TTC549 (cell line): ENCODE data around the gene USP35.

Experiments used
- FAIRE-seq: peaks from 2 replicates; lab custom pipeline; 2012; peaks lifted over from hg19 to GRCh38; lab: Jason Lieb, UNC

The USP35 gene

DNA sequence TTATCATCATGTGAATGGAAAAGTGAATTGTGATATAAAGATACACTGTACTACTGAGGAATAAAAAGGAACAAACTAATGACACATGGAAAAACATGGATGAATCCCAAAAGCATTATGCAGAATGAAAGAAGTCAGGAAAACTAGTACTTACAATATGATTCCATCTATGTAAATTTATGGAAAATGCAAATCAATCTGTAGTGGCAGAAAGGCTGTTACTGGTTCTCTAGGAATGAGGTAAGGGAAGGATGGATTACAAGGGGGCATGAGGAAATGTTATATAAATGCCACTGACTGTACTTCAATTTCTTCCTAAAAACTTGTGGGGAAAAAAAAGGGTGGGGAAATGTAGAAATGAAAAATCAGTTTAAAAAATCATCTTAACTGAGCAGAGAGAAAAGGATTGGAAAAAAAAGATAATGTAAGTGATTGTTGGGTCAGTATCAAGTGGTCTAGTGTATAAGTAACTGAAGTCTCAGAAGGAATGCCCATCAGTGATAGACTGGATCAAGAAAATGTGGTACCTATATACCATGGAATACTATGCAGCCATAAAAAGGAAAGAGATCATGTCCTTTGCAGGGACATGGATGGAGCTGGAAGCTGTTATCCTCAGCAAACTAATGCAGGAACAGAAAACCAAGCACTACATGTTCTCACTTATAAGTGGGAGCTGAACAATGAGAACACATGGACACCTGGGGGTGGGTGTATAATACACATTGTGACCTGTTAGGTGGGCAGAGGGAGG is 48.8 kb downstream of the USP35 start:
- FAIRE-seq: no peak

DNA sequence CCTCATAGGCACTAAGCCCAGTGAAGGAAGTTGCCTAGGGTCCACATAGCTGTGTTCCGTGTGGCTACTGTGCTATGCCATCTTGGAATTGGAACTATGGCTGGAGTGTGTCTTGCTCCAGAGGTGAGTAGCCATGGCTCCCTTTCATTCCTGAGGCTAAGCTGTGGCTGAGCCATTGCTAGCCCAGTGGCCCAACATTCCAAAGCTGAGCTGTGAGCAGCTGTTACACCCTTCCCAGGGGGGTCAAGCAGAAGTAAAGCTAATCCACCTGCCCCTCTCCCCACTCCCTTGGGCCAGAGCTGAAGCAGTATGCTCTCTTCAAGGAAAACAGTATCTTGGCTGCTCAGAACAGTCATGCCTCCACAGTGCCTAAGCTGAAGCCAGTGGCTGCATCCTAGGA is 51.1 kb downstream of the USP35 start:
- FAIRE-seq: no peak

DNA sequence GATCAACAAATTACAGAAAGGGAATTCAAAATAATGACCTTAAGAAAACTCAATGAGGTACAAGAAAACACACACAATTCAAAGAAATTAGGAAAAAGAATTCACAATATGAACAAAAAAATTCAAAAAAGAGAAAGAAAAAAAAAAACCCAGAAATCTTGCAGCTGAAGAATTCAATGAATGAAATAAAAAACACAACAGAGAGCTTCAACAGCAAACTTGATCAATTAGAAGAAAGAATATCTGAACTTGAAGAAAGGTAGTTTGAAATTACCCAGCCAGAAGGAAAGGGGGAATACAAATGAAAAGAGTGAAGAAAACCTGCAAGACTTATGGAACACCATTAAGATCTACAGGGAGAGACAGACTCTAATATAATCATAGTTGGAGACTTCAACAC is 52.8 kb downstream of the USP35 start:
- no peak for FAIRE-seq

DNA sequence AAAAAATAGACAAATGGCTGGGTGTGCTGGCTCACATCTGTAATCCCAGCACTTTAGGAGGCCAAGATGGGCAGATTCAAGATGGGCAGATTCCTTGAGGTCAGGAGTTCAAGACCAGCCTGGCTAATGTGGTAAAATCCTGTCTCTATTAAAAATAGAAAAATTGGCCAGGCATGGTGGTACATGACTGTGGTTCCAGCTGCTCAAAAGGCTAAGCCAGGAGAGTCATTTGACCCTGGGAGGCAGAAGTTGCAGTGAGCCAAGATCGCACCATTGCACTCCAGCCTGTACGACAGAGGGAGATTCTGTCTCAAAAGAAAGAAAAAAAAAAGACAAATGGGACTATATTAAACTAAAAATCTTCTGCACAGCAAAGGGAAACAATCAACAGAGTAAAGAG is 55.4 kb downstream of the USP35 start:
- no peak for FAIRE-seq

DNA sequence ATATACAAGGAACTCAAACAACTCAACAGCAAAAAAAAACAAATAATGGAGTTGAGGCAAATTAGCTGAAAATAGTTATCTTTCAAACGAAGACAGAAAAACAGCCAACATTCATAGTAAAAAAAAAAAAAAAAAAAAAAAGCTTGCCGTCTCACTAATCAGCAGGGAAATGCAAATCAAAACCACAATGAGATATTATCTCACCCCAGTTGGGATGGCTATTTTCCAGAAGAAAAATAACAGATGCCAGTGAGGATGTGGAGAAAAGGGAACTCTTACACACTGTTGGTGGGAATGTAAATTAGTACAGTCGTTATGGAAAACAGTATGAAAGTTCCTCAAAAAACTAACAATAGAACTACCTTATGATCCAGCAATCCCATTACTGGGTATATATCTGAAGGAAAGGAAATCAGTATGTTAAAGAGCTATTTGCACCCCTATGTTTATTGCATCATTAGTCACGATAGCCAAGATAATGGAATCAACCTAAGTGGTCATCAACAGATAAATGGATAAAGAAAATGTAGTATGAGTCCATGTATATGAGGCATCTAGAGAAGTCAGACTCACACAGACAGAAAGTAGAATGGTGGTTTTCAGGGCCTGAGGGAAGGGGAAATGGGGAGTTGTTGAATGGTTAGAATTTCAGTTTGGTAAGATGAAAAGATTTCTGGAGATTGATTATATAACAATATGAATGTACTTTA is 56.0 kb downstream of the USP35 start:
- FAIRE-seq: no peak

DNA sequence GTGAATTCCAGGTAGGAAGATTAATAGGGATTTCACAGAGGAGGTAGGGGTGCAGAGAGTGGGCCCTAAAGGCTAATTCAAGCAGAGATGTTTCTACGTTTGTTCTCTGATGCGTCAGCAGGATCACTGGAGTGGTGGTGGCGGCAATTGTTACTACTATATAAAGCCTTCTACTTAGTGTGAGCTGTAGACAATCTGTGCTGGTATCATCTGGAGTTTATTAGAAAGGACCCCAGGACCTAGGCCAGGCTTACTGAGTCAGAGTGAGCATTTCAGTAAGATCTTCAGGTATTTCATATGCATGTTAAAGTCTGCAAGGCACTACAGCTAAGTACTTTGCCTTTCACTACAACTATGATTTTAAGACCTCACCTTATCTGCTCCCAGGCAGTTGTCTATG is 59.5 kb downstream of the USP35 start:
- FAIRE-seq: no peak

DNA sequence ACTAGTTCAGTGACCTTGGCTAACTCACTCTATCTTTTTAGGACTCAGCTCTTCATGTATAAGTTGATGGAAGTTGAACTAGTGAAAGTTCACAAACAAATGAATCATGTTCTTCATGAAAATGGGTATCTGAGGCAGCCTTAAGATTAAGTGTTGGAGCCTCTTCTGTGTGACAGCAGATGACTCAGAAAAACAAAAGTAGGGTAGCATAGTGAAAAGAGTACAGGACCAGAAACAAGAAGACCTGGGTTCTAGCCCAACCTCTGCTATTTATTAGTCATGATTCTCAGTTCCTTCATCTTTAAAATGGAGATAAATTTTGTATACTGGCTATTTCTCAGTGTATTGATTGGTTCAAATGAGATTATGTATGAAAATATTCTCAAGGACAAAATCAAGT is 60.2 kb downstream of the USP35 start:
- no peak for FAIRE-seq

DNA sequence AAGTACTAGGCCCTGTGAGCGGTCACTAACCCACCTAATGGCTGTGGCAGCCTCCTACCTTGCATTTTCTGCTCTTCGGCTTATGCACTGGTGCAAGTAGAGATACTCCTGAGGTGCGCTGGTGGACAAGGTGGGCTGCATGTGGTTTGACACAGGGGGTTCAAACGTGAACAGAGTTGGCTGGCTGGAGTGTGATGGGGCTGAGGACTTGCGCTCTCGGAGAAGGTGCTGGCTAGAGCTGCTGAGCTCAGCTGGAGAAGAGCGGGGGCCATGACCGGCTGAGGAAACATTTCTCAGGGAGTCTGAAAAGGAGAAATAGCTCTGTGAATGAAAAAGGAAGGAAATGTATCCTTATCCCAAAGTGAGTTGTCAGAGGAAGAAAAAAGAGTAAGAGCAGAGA is 61.4 kb downstream of the USP35 start:
- FAIRE-seq: no peak

DNA sequence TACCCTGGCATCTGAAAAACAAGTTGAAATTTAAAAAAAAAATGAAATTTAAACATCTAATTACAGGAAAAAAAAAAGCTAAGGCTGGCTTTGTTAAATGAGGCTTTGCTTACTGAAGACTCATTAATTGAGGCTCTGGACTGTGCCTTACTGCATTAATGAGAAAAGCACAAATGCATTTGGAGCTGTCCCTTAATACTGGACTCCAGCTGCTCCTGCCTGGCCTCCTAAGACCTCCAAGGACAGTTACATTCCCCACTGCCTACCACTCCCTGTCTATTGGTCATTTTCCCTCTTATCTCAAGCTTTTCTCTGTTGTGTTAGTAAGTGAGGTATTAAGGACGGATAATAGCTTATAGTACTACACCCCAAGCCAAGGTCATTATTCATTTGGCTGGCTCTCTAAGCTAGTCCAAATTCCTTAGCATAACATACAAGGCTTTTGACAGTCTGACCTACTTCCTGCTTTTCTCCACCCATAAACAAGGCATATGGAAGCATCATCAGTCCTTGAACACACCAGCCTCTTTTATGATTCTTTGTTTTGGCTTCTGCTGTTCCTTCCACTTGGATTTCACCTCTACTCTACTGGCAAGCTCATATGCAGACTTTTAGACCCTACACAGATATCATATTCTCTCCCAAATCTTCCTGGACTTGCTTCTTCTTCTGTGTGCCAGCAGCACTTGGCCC is 62.5 kb downstream of the USP35 start:
- FAIRE-seq: no peak

DNA sequence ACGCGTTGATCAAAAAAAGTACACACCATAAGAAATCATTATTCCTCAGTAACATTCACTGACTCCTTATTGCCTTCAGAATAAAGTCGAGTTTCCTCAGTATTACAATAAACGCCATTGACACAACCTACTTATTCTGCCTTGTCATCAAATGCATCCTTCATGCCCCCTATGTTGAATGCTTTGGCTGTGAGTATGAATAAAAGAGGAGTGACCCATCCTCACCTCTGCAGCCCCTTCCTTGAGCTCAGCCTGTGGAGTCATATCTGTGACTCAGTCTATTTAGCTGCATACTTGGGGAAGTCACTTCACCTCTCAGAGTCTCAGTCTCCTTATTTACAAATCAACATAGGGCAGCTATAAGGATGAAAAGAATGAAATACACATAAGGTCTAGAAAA is 65.1 kb downstream of the USP35 start:
- FAIRE-seq: no peak

DNA sequence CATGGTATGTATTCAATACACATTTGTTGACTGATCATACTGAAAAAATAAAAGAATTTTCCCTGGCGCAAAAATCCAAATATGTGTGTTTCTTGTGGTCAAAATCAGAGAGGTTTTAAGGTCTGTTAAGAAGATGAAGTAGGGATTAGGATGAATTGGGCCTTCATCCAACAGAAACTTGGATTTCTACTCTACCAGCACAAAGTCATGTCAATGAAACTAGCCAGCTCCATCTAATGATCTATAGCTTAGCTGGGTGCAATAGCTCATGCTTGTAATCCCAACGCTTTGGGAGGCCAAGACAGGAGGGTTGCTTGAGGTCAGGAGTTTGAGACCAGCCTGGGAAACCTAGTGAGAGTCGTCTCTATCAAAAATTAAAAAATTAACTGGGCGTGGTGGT is 65.5 kb downstream of the USP35 start:
- no peak for FAIRE-seq

DNA sequence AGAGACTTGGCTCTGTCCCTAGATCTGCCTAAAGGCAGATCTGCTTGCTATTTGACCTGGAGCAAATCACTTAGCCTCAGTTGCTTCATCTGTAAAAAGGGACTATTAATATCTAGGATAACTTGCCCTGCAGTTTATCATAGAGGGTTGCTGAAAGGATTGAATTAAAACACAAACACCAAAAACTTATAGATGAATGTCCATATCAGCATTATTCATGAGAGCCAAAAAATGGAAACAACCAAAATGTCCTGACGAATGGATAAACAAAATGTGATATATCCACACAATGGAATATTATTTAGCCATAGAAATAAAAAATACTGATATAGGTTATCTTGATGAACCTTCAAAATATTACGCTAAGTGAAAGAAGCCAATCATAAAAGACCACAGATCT is 67.2 kb downstream of the USP35 start:
- FAIRE-seq: no peak

DNA sequence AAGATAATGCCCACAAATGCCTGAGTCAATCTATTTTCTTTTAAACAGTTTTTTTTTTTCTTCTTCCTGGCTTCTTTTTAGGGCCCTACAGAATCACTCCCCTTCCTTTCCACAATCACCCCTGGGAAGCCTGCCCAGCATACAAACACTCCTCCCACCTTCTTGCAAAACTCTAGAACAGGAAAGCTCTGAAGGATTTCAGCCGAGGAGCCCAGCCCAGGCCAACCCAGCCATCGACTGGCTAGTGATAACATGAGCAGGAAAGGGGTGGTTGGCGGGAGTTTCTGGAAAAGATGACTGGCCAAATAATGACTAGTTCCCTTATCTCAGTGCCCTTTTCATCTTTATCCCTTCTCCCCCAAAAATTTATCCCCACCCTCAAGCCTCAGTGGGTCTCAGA is 68.2 kb downstream of the USP35 start:
- no peak for FAIRE-seq

DNA sequence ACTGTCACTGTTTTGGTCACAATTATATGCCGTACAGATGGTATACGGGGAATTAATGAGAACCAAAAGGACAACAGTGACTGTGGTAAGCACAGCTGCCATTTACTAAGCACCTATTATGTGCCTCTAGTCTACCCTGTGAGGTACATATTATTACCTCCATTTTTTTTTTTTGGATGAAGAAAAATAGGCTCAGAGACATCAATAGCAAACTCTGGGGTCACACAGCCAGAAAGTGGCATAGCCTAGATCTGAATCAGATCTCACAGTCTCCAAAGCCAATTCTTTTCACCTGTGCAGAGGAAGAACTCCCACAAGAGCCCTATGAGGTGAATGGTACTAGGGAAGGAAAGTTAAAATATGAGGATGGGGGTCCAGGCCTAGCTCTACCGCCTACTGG is 68.9 kb downstream of the USP35 start:
- no peak for FAIRE-seq

DNA sequence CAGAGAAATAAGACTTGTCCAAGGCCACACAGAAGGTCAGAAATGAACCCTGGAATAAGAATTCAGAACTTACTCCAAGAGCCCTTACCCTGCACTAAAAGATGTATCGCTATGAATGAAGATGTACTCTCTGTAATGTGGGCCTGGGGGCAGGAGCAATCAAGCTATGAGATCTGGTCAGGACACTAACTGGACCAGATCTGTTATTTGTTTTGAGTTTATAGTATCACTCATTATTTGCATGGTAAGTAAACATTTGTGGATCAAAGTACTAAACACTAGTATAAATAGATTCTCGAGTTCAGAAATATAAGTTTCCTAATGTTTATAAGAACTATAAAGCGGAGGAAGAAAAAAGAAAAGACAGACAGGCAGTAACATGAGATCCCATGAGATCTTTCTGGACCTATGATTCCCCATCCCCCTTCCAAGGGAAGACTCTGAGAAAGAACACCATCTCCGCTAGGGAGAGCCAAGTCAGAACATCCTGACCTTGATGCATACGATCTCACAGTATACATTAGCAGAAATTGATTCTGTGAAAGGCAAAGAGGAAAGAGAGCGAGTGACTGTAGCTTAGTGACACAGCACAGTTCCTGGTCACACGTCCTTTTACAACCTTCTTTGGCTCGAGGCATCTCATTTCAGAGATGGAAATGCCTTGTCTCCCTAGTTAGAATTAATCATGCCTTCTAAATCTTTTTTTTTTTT is 71.2 kb downstream of the USP35 start:
- FAIRE-seq: no peak

DNA sequence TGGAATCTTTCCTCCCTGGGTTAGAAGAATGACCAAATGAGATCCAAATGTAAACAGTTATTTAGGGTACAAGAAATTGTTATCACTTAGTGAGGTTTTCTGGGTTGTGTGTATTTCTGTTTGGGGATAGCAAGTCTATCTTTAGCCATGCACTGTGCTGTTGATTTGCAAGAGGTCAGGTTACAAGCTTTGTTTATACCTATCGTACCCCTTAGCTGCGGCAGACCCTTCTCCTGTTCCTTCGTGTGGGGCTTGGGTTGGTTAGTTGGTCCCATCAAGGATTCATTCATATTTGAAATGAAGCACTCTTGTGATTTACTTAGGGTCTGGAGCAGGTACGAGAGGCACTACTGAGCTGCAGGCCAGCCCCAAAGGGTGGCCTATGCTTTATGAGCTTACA is 72.6 kb downstream of the USP35 start:
- FAIRE-seq: no peak

DNA sequence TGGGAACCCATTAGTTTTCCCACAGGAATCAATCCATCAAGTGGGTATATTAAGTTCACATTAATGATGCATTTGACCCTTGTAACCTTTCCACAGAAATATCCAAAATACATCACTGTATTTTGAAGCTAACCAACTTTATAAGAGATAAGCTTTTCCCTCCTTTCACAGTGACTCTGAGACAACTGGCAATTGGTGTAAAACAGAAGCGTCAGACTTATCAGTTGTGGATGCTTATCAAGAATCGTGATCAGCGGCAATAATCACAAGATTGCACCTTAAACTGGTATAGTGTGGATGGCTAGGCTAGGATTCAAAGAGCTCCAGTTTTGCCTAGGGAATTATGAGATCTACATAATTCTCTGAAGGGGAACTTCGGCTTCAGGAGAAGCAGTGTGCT is 73.1 kb downstream of the USP35 start:
- no peak for FAIRE-seq

DNA sequence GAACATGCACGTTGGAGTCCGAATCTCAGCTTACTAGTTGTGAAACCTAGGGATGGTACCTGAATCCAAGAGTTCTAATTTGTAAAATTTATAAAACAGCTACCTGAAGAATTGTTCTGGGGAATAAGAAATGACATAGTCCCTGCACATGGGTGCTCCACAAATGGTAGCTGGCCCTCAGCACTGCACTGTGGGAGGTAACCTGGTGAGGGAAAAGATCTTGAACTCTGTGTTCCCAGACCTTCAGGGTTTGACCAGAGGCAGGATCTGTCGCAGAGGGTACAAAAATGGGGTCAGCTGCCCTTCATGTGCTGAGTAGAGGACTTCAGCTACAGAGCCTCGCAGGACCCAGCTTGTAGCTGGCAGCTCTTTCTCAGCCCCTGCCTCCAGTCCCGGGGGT is 73.5 kb downstream of the USP35 start:
- FAIRE-seq: no peak

DNA sequence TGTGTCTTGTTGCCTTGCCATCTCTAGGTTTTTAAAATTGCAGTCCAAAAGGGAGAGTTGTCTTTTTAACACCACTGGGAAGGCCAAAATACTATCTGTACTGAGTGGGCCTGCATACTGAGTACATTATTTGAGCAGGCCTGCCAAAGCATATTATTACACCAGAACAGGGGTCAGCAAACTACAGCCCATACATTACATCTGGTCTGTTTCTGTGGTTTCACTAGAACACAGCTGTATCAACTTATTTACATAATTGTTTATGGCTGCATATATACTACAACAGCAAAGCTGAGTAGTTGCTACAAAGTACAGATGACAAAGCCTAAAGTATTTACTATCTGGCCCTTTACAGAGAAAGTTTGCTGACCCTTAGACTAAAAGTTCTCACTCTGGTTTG is 74.0 kb downstream of the USP35 start:
- no peak for FAIRE-seq
